ENCODE results near the gene KANSL1.

GRCh38 chr17:46148247-46148646, 45.0 kb downstream of the KANSL1 start:
- TF ChIP-seq CTCF (IDR thresholded peaks at IDR 0.05) (no peak), POLR2A (IDR thresholded peaks at IDR 0.05) (no peak), POLR2AphosphoS5 (IDR thresholded peaks at IDR 0.05) (no peak), EP300 (IDR thresholded peaks at IDR 0.05) (no peak)

All from gastroesophageal sphincter (tissue), 3 donors.